ENCODE measurements around the gene ZBTB48.
"Not testable (repeated sequence)": the region's sequence is repeated elsewhere in the genome, so short reads cannot be mapped to it uniquely, and the experiment has no call there.

The ZBTB48 gene

GRCh38 chr1:6592441-6592840, 12.6 kb downstream of the ZBTB48 start:
- no peak for DNase-seq (ENCODE audit: low read depth)

GRCh38 chr1:6592865-6593593, 13.2 kb downstream of the ZBTB48 start:
- DNase-seq (ENCODE audit: low read depth): no peak

- no peak for DNase-seq (ENCODE audit: low read depth)
Measured at GRCh38 chr1:6593810-6594209, 14.0 kb downstream of the ZBTB48 start.

GRCh38 chr1:6594977-6595740, 15.4 kb downstream of the ZBTB48 start:
- DNase-seq (ENCODE audit: low read depth): no peak

- no peak for DNase-seq (ENCODE audit: low read depth)
Measured at GRCh38 chr1:6596351-6596750, 16.6 kb downstream of the ZBTB48 start.

- no peak for DNase-seq (ENCODE audit: low read depth)
Measured at GRCh38 chr1:6596886-6597776, 17.3 kb downstream of the ZBTB48 start.

- DNase-seq (ENCODE audit: low read depth): no peak
Measured at GRCh38 chr1:6597777-6598131, 18.0 kb downstream of the ZBTB48 start.

GRCh38 chr1:6599141-6599975, 19.6 kb downstream of the ZBTB48 start:
- DNase-seq (ENCODE audit: low read depth): no peak

GRCh38 chr1:6599991-6600390, 20.2 kb downstream of the ZBTB48 start:
- DNase-seq (ENCODE audit: low read depth): not testable (repeated sequence)

GRCh38 chr1:6600410-6601048, 20.7 kb downstream of the ZBTB48 start:
- no peak for DNase-seq (ENCODE audit: low read depth)

GRCh38 chr1:6601049-6601922, 21.5 kb downstream of the ZBTB48 start:
- peak; percentile 66 for DNase-seq (ENCODE audit: low read depth)

GRCh38 chr1:6601923-6602668, 22.3 kb downstream of the ZBTB48 start:
- no peak for DNase-seq (ENCODE audit: low read depth)

- peak; percentile 83 for DNase-seq (ENCODE audit: low read depth)
Measured at GRCh38 chr1:6602669-6603237, 23.0 kb downstream of the ZBTB48 start, which contains the start of gene KLHL21. Gene KLHL21, minus strand, starts transcription at chr1:6602869. Its CDS starts 52 bp downstream, at chr1:6602817.

GRCh38 chr1:6603238-6603914, 23.6 kb downstream of the ZBTB48 start:
- DNase-seq (ENCODE audit: low read depth): no peak

GRCh38 chr1:6603915-6604558, 24.2 kb downstream of the ZBTB48 start:
- DNase-seq (ENCODE audit: low read depth): no peak

- DNase-seq (ENCODE audit: low read depth): no peak
Measured at GRCh38 chr1:6612641-6613360, 33.0 kb downstream of the ZBTB48 start.

- peak; percentile 99 for DNase-seq (ENCODE audit: low read depth)
Measured at GRCh38 chr1:6613361-6614018, 33.7 kb downstream of the ZBTB48 start, which contains the start of gene PHF13. Gene PHF13, plus strand, starts transcription at chr1:6613731. Its CDS starts 336 bp downstream, at chr1:6614067.

Measured in stimulated activated CD8-positive, alpha-beta memory T cell treated with anti-CD3 and anti-CD28 coated beads, Interleukin-4, amount 100 ng/mL, for 24 hours (primary cell).